HG02943 (cell line): ENCODE measurements around the gene RIMS3.
A peak's percentile ranks its signal among the peaks of the same experiment; 100 is the strongest.
"Not testable (repeated sequence)": the region's sequence is repeated elsewhere in the genome, so short reads cannot be mapped to it uniquely, and the experiment has no call there.

ENCODE experiments used
- ATAC-seq: cut with Tn5 transposase; IDR thresholded peaks from one replicate; pipeline ENCODE4 v1.9.1; 2021; ENCODE audit warnings: mild to moderate bottlenecking, low read depth, moderate library complexity; ENCODE audit not compliant: unreplicated experiment

The RIMS3 gene

DNA sequence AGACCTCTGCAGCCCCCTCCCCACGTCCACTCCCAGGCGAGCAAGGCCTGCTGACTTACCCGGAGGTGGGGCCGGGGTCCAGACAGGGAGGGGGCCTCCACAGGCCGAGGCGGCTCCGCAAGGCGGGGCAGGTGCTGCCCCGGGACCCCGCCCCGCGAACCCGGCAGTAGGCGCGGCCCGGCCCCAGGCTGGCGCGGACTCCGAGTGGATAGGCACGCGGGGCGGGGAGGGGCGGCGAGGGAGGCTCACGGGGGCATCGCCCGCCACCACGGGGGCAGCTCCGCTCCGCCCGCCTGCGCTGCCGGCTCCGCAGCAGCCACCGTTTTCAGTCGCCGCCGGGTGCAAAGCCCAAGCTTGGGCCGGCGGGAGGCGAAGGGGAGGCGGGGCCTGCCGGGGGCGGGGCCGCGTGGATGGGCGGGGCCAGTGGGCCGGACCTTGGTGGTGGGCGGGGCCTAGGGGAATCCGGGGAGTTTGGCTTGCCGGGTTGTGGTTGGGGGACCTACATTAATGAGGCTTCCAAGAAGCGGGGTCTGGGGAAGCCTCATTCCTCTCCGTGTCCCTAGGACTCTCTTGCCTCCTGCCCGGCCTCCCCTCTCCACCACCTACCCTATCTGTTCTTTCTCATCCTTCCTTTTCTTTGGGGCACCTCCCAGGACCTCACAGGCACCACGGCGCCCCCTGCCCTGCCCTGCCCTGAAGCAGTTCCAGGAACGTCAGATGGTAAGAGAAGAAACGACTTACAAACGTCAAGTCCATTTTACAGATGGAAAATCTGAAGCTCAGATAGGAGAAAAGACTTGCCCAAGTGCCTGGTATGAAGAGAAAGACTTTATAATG lies at the start of gene RIMS3:
TSS of gene RIMS3 (minus strand) at position 348 of the 837 bp plus-strand sequence. CDS start 23,757 bp downstream, outside the sequence.
- no peak for ATAC-seq

DNA sequence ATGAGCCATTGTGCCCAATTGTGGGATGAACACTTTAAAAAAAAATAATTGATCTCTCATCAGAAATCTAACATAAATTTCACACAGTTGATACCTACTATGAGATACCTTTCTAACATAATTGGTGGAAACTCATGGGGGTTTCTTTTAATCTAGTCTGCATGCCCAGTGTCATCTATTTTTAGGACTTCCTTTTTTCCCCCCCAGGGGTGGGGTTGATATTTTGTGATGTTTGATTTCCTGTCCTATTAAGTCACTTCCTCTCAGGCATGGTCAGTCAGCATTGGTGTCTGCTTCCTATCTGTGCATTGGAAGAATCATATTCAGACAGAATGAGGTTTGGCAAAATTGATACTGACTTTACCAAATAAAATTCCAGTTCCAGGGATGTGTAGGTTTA lies 47.5 kb upstream of the RIMS3 start:
- ATAC-seq, result no peak

DNA sequence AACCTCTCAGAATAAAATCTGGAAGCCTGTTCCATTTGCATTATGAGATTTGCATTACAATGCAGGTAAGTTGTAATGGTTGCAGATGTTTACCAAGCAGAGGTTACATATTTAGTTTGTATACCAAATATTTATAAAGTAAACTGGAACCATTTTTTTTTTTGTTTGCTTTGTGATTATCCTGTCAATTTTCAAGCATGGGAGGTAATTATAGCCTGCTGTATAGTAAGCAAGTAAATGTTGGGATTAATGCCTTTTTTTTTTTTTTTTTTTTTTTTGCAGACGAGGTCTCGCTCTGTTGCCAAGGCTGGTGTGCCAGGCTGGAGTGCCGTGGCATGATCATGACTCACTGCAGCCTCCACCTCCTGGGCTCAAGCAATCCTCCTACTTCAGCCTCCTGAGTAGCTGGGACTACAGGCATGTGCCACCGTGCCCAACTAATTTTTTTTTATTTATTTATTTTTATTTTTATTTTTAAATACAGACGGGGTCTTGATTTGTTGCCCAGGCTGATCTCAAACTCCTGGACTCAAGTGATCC lies 47.0 kb upstream of the RIMS3 start:
- ATAC-seq, result no peak

GRCh38 chr1:40711465-40712404 lies 46.3 kb upstream of the RIMS3 start:
- ATAC-seq, result no peak

GRCh38 chr1:40710581-40711315 lies 45.3 kb upstream of the RIMS3 start:
- no peak for ATAC-seq

- ATAC-seq, result no peak
These were observed 44.4 kb upstream of the RIMS3 start for GRCh38 chr1:40709802-40710278.

- peak; percentile 92 for ATAC-seq
These were observed 43.8 kb upstream of the RIMS3 start for GRCh38 chr1:40709100-40709801.

DNA sequence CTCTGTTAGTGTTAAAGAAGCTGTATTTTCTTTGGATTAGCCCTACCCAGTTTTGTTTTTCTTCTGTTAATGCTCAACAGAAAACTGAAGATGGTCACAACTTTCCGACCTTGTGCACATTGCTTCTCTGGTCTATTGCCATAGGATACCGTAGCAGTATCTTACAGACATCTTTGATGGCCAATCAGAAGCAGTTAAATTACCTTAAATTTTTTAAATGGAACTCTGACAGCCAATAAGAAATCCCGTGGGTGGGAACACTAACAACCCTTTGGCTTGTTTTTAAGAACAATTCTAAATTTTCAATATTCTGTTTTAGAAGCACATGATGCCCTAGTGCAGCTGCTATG lies 43.2 kb upstream of the RIMS3 start:
- ATAC-seq, result peak; percentile 69

DNA sequence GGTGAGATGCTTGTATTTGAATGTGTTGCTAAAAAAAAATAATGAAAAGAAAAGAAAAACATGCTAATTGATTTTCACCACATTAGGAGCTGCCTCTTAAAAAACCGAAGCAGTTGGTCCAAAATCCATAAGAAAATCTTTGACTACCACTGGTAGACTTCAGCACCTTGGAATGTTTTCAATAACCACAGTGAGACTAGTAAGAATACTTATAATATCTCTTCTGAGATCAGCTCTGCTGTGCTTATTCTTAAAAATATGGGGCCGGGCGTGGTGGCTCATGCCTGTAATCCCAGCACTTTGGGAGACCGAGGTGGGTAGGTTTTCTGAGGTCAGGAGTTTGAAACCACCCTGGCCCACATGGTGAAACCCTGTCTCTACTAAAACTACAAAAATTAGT lies 41.1 kb upstream of the RIMS3 start:
- ATAC-seq, result no peak

- ATAC-seq, result no peak
These were observed 39.6 kb upstream of the RIMS3 start for GRCh38 chr1:40704817-40705733.

GRCh38 chr1:40703316-40703715 lies 37.8 kb upstream of the RIMS3 start:
- no peak for ATAC-seq

DNA sequence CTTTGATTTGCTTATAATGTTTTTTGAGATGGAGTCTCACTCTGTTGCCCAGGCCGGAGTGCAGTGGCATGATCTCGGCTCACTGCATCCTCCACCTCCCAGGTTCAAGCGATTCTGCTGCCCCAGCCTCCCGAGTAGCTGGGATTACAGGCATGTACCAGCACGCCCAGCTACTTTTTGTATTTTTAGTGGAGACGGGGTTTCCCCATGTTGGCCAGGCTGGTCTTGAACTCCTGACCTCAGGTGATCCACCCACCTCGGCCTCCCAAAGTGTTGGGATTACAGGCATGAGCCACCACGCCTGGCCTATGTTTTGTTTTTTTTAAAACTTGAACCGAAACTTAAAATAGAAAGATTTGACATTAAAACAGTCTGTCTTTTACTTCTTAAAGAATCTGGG lies 37.3 kb upstream of the RIMS3 start:
- not testable (repeated sequence) for ATAC-seq

DNA sequence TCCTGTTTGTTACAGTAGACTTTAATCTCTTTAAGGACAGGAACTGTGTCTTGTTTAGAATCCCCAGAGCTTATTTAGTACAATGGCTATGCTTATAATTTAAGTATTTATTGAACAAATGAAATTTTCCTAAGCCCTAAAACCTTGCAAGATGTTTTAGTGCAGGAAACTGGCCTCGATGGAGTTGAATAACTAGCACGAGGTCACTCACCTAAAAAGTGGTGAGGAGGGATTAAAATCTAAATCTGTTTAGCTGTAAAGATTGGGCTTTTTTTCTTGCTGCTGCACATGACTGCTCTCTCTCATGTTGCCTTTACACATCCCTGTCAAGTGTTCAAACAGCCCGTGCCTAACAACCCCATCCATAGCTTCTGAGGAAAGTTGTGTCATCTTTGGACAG lies 36.2 kb upstream of the RIMS3 start:
- no peak for ATAC-seq

GRCh38 chr1:40699787-40700186 lies 34.3 kb upstream of the RIMS3 start:
- no peak for ATAC-seq

DNA sequence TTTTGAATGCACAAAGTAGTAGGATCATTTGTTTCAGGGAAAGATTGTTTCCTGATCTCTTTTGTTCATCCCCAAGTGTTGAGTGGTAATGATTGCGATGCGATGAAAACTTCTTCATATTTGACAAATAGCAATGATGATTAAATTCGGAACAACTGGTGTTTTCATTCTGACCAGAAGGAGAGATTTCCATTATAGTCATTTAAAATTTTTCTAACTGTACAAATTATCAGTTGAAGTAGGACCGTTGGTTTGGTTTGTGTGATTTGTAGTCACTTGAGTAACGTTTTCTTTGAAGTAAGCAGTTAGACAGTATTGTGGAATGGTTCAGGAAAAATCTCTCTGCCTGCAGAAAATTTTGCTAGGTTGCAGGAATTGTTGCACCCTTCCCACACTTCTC lies 32.0 kb upstream of the RIMS3 start:
- ATAC-seq, result no peak

DNA sequence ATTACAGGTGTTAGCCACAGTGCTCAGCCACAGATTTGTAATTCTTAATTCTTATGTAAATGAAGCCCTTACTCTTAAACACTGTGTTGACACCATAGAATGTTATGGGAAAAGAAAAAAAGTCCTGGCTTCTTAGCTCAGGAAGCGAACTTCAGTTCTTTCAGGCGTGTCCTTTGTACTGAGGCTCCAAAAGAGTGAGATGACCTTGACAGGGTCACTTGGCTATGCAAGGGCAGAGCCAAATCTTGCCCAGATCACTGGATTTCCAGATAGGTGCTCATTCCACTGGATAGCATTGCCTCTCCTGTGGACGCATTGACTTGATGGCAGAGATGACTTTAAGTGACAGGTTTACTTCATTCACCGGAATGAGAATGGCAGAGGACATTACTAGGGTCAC lies 30.8 kb upstream of the RIMS3 start:
- ATAC-seq, result no peak

- no peak for ATAC-seq
These were observed 28.9 kb upstream of the RIMS3 start for GRCh38 chr1:40694353-40694874.

GRCh38 chr1:40693425-40693824 lies 27.9 kb upstream of the RIMS3 start:
- ATAC-seq, result no peak
